Measurements from ENCODE around the gene CBX7. TPM values are rescaled to one million over a fixed set of nuclear protein-coding genes. Genes with fewer than 3 reads are reported as not detected.
A peak's percentile ranks its signal among the peaks of the same experiment; 100 is the strongest.

CBX7 gene
- 10 to 100 TPM; 19.5 to 57.2 (median 29.9) TPM for polyA plus RNA-seq

- peak within 1 kb of the TSS; percentile 40 for H3K27ac ChIP-seq (ENCODE audit: low read depth, low read length)
- 0 to 1% (median 1%) methylated on average over 71 to 95 of the region's 98 CpGs for WGBS, 3 donors
These were observed at the start of gene CBX7 for GRCh38 chr22:39152511-39153219. TSS of gene CBX7 (minus strand) at chr22:39152680. CDS start at chr22:39152444, 236 bp downstream.

- H3K27ac ChIP-seq (ENCODE audit: low read depth, low read length), result no peak overlapping the region
- 91 to 92% (median 91%) methylated on average over 5 of the region's 5 CpGs for WGBS, 3 donors
These were observed 45.1 kb upstream of the CBX7 start for GRCh38 chr22:39197578-39197977.

- 0 to 87% (median 78%) methylated on average over 1 of the region's 1 CpG for WGBS, 3 donors
- no peak overlapping the region for H3K27ac ChIP-seq (ENCODE audit: low read depth, low read length)
These were observed 41.6 kb upstream of the CBX7 start for GRCh38 chr22:39194098-39194497.

- WGBS, 3 donors, result 48 to 73% (median 70%) methylated on average over 10 of the region's 10 CpGs
- H3K27ac ChIP-seq (ENCODE audit: low read depth, low read length), result no peak overlapping the region
These were observed 36.3 kb upstream of the CBX7 start for GRCh38 chr22:39188809-39189208.

GRCh38 chr22:39185601-39186012 is 33.1 kb upstream of the CBX7 start:
- WGBS, 3 donors, result 51 to 86% (median 52%) methylated on average over 11 of the region's 11 CpGs
- H3K27ac ChIP-seq (ENCODE audit: low read depth, low read length), result no peak overlapping the region

- H3K27ac ChIP-seq (ENCODE audit: low read depth, low read length), result peak overlapping the region; percentile 29
- WGBS, 3 donors, result 56 to 74% (median 59%) methylated on average over 23 of the region's 23 CpGs
These were observed 32.4 kb upstream of the CBX7 start for GRCh38 chr22:39184586-39185577.

GRCh38 chr22:39183991-39184585 is 31.6 kb upstream of the CBX7 start:
- no peak overlapping the region for H3K27ac ChIP-seq (ENCODE audit: low read depth, low read length)
- WGBS, 3 donors, result 33 to 68% (median 62%) methylated on average over 13 of the region's 13 CpGs

- 81 to 96% (median 84%) methylated on average over 6 of the region's 6 CpGs for WGBS, 3 donors
- H3K27ac ChIP-seq (ENCODE audit: low read depth, low read length), result no peak overlapping the region
These were observed 30.1 kb upstream of the CBX7 start for GRCh38 chr22:39182478-39183030.

- WGBS, 3 donors, result 92 to 99% (median 93%) methylated on average over 5 of the region's 5 CpGs
- no peak overlapping the region for H3K27ac ChIP-seq (ENCODE audit: low read depth, low read length)
These were observed 29.3 kb upstream of the CBX7 start for GRCh38 chr22:39181778-39182177.

- 93 to 96% (median 93%) methylated on average over 8 of the region's 8 CpGs for WGBS, 3 donors
- H3K27ac ChIP-seq (ENCODE audit: low read depth, low read length), result no peak overlapping the region
These were observed 28.9 kb upstream of the CBX7 start for GRCh38 chr22:39181356-39181755.

GRCh38 chr22:39179841-39180335 is 27.4 kb upstream of the CBX7 start:
- H3K27ac ChIP-seq (ENCODE audit: low read depth, low read length), result no peak overlapping the region
- WGBS, 3 donors, result 75 to 77% (median 75%) methylated on average over 21 of the region's 21 CpGs

GRCh38 chr22:39179401-39179827 is 26.9 kb upstream of the CBX7 start:
- no peak overlapping the region for H3K27ac ChIP-seq (ENCODE audit: low read depth, low read length)
- 69 to 82% (median 69%) methylated on average over 6 of the region's 6 CpGs for WGBS, 3 donors

- H3K27ac ChIP-seq (ENCODE audit: low read depth, low read length), result no peak overlapping the region
- 79 to 90% (median 79%) methylated on average over 19 of the region's 19 CpGs for WGBS, 3 donors
These were observed 26.0 kb upstream of the CBX7 start for GRCh38 chr22:39178206-39179111.

GRCh38 chr22:39177791-39178190 is 25.3 kb upstream of the CBX7 start:
- H3K27ac ChIP-seq (ENCODE audit: low read depth, low read length), result no peak overlapping the region
- WGBS, 3 donors, result 68 to 85% (median 81%) methylated on average over 8 to 9 of the region's 9 CpGs

GRCh38 chr22:39177456-39177775 is 24.9 kb upstream of the CBX7 start:
- H3K27ac ChIP-seq (ENCODE audit: low read depth, low read length), result no peak overlapping the region
- 84 to 96% (median 88%) methylated on average over 1 to 2 of the region's 2 CpGs for WGBS, 3 donors

GRCh38 chr22:39176714-39177455 is 24.4 kb upstream of the CBX7 start:
- H3K27ac ChIP-seq (ENCODE audit: low read depth, low read length), result no peak overlapping the region
- WGBS, 3 donors, result 84 to 91% (median 88%) methylated on average over 13 to 14 of the region's 14 CpGs

- 41 to 51% (median 42%) methylated on average over 23 of the region's 23 CpGs for WGBS, 3 donors
- peak overlapping the region; percentile 45 for H3K27ac ChIP-seq (ENCODE audit: low read depth, low read length)
These were observed 23.7 kb upstream of the CBX7 start for GRCh38 chr22:39176143-39176713.
